GM10847 (cell line): ENCODE results near the gene INSYN2A.

Experiments
- POLR2A ChIP-seq: IDR thresholded peaks from 2 replicates; pipeline ENCODE4 v1.6.1; 2011; ENCODE audit not compliant: insufficient read length; ENCODE audit errors: extremely low read depth

Gene INSYN2A

GRCh38 chr10:127179612-127180250 is 16.7 kb downstream of the INSYN2A start:
- TF ChIP-seq POLR2A, result no peak

- no peak for TF ChIP-seq POLR2A
Measured at GRCh38 chr10:127176649-127177048, 19.7 kb downstream of the INSYN2A start.

GRCh38 chr10:127175357-127176110 is 20.9 kb downstream of the INSYN2A start:
- no peak for TF ChIP-seq POLR2A

GRCh38 chr10:127174866-127175265 is 21.5 kb downstream of the INSYN2A start:
- TF ChIP-seq POLR2A, result no peak

- no peak for TF ChIP-seq POLR2A
Measured at GRCh38 chr10:127168261-127168660, 28.1 kb downstream of the INSYN2A start.

GRCh38 chr10:127162841-127163240 is 33.5 kb downstream of the INSYN2A start:
- TF ChIP-seq POLR2A, result no peak

GRCh38 chr10:127161482-127161881 is 34.9 kb downstream of the INSYN2A start:
- no peak for TF ChIP-seq POLR2A

- TF ChIP-seq POLR2A, result no peak
Measured at GRCh38 chr10:127159648-127160245, 36.6 kb downstream of the INSYN2A start.

- TF ChIP-seq POLR2A, result no peak
Measured at GRCh38 chr10:127158662-127159061, 37.7 kb downstream of the INSYN2A start.

GRCh38 chr10:127157506-127158200 is 38.7 kb downstream of the INSYN2A start:
- TF ChIP-seq POLR2A, result no peak

GRCh38 chr10:127157089-127157488 is 39.3 kb downstream of the INSYN2A start:
- TF ChIP-seq POLR2A, result no peak

- no peak for TF ChIP-seq POLR2A
Measured at GRCh38 chr10:127154831-127155620, 41.4 kb downstream of the INSYN2A start.

- TF ChIP-seq POLR2A, result no peak
Measured at GRCh38 chr10:127153181-127153580, 43.2 kb downstream of the INSYN2A start.

- no peak for TF ChIP-seq POLR2A
Measured at GRCh38 chr10:127151981-127152699, 44.3 kb downstream of the INSYN2A start.

GRCh38 chr10:127151541-127151940 is 44.9 kb downstream of the INSYN2A start:
- TF ChIP-seq POLR2A, result no peak

GRCh38 chr10:127150136-127150535 is 46.3 kb downstream of the INSYN2A start:
- TF ChIP-seq POLR2A, result no peak
